Measurements from ENCODE around the gene CISTR.
"Not testable (repeated sequence)": the region's sequence is repeated elsewhere in the genome, so short reads cannot be mapped to it uniquely, and the experiment has no call there.

Gene CISTR

GRCh38 chr12:53762793-53763192, 11.0 kb upstream of the CISTR start:
- DNase-seq (ENCODE audit: low spot score) = not testable (repeated sequence)

- DNase-seq (ENCODE audit: low spot score) = no peak
Observed at GRCh38 chr12:53761306-53761705, 9.5 kb upstream of the CISTR start.

GRCh38 chr12:53759261-53759660, 7.5 kb upstream of the CISTR start:
- DNase-seq (ENCODE audit: low spot score) = no peak

GRCh38 chr12:53758730-53759103, 6.9 kb upstream of the CISTR start:
- no peak for DNase-seq (ENCODE audit: low spot score)

GRCh38 chr12:53758081-53758729, 6.4 kb upstream of the CISTR start:
- DNase-seq (ENCODE audit: low spot score) = no peak

- peak; percentile 82 for DNase-seq (ENCODE audit: low spot score)
Observed at GRCh38 chr12:53757101-53757770, 5.5 kb upstream of the CISTR start.

- DNase-seq (ENCODE audit: low spot score) = no peak
Observed at GRCh38 chr12:53756300-53757100, 4.7 kb upstream of the CISTR start.

- DNase-seq (ENCODE audit: low spot score) = no peak
Observed at GRCh38 chr12:53755893-53756292, 4.1 kb upstream of the CISTR start.

GRCh38 chr12:53755451-53755891, 3.7 kb upstream of the CISTR start:
- no peak for DNase-seq (ENCODE audit: low spot score)

GRCh38 chr12:53754633-53755264, 3.0 kb upstream of the CISTR start:
- DNase-seq (ENCODE audit: low spot score) = no peak

GRCh38 chr12:53754188-53754585, 2.4 kb upstream of the CISTR start:
- DNase-seq (ENCODE audit: low spot score) = no peak

- no peak for DNase-seq (ENCODE audit: low spot score)
Observed at GRCh38 chr12:53752621-53753020, 842 bp upstream of the CISTR start.

GRCh38 chr12:53752192-53752601, 418 bp upstream of the CISTR start:
- no peak for DNase-seq (ENCODE audit: low spot score)

- no peak for DNase-seq (ENCODE audit: low spot score)
Observed at GRCh38 chr12:53750812-53751335, 905 bp downstream of the CISTR start.

GRCh38 chr12:53749986-53750811, 1.6 kb downstream of the CISTR start:
- no peak for DNase-seq (ENCODE audit: low spot score)

GRCh38 chr12:53748072-53748840, 3.5 kb downstream of the CISTR start:
- DNase-seq (ENCODE audit: low spot score) = no peak

GRCh38 chr12:53747095-53747494, 4.7 kb downstream of the CISTR start:
- no peak for DNase-seq (ENCODE audit: low spot score)

GRCh38 chr12:53746592-53747092, 5.1 kb downstream of the CISTR start:
- peak; percentile 94 for DNase-seq (ENCODE audit: low spot score)

- no peak for DNase-seq (ENCODE audit: low spot score)
Observed at GRCh38 chr12:53744751-53745150, 7.0 kb downstream of the CISTR start.

- DNase-seq (ENCODE audit: low spot score) = no peak
Observed at GRCh38 chr12:53744130-53744441, 7.7 kb downstream of the CISTR start.

Measured in hepatic stellate cell (primary cell).